HL-60 (cell line): Measurements from ENCODE around the gene NDUFA11.

Experiments used
- DNase-seq, 2 experiments: peaks; one replicate each; pipeline ENCODE4 v3.0.0-alpha.2; 2010 to 2020; ENCODE audit warnings: low read depth in 1 of 2, low spot score in 1 of 2
- H3K27ac ChIP-seq: fragments of 250-450 bp; sonication (Bioruptor Pico); replicated peaks from 2 replicates; pipeline ENCODE4 v1.5.1; 2020; ENCODE audit warnings: mild to moderate bottlenecking, moderate library complexity
- H3K27me3 ChIP-seq: fragments of 250-450 bp; sonication (Bioruptor Pico); 2 replicates; pipeline ENCODE4 v1.5.1; 2021; ENCODE audit warnings: mild to moderate bottlenecking, moderate library complexity; ENCODE audit not compliant: insufficient read depth, poor library complexity, severe bottlenecking
- H3K4me3 ChIP-seq: replicated peaks from 2 replicates; pipeline ENCODE4 v1.5.1; 2011; ENCODE audit warnings: mild to moderate bottlenecking, control low read depth, low read length; ENCODE audit not compliant: insufficient read depth
- GABPA ChIP-seq: IDR thresholded peaks from 2 replicates; pipeline ENCODE4 v1.6.1; 2012; ENCODE audit warnings: low read depth
- POLR2AphosphoS5 ChIP-seq: IDR thresholded peaks from 2 replicates; pipeline ENCODE4 v1.6.1; 2012; ENCODE audit warnings: low read depth
- SPI1 ChIP-seq: IDR thresholded peaks from 2 replicates; pipeline ENCODE4 v1.6.1; 2012; ENCODE audit warnings: low read depth, mild to moderate bottlenecking, borderline replicate concordance
- TF ChIP-seq, protein P1 (sequence below): IDR thresholded peaks from one replicate; pipeline ENCODE4 v1.5.1; 2011; ENCODE audit warnings: low read length, control low read depth, inconsistent platforms; ENCODE audit not compliant: insufficient read depth
- TF ChIP-seq, protein P2 (sequence below): IDR thresholded peaks from 2 replicates; pipeline ENCODE4 v1.6.1; 2012; ENCODE audit warnings: low read depth; ENCODE audit not compliant: insufficient replicate concordance

Gene NDUFA11

DNA sequence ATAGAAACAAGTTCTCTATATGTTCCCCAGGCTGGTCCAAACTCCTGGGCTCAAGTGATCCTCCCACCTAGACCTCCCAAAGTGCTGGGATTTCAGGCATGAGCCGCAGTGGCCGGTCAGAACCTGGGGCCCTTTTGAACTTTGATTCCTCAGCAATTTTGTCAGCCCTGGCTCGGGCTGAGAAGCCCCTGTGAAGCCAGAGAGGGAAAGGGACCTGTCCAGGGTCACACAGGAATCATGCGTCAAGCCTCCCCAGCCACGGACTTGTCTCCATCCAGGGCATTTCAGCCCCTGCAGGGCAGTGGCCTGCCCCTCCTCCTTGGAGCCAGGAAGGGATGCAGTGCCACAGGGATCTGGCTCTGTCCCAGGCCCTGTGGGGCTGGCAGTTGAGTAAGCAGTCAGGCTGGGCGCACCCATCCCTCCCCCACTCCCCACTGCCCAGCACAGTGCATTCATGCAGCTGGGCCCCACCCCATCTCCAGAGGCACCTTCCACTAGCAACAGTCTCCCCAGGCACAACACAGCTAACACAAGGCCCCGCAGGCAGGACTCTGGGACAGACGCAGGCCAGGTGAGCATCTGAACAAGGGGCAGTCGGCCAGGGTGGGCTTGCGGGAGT is 10.3 kb upstream of the NDUFA11 start, which contains the start of gene CAPS:
CAPS (plus strand) TSS at position 516 of the 619 bp plus-strand sequence. CDS start 153 bp downstream, outside the sequence.
- no peaks in the 10 kb centered on the region for H3K27me3 ChIP-seq
- TF ChIP-seq, protein P1, sequence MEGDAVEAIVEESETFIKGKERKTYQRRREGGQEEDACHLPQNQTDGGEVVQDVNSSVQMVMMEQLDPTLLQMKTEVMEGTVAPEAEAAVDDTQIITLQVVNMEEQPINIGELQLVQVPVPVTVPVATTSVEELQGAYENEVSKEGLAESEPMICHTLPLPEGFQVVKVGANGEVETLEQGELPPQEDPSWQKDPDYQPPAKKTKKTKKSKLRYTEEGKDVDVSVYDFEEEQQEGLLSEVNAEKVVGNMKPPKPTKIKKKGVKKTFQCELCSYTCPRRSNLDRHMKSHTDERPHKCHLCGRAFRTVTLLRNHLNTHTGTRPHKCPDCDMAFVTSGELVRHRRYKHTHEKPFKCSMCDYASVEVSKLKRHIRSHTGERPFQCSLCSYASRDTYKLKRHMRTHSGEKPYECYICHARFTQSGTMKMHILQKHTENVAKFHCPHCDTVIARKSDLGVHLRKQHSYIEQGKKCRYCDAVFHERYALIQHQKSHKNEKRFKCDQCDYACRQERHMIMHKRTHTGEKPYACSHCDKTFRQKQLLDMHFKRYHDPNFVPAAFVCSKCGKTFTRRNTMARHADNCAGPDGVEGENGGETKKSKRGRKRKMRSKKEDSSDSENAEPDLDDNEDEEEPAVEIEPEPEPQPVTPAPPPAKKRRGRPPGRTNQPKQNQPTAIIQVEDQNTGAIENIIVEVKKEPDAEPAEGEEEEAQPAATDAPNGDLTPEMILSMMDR, result no peak
- no peak for TF ChIP-seq GABPA
- no peak for TF ChIP-seq SPI1
- TF ChIP-seq, protein P2, sequence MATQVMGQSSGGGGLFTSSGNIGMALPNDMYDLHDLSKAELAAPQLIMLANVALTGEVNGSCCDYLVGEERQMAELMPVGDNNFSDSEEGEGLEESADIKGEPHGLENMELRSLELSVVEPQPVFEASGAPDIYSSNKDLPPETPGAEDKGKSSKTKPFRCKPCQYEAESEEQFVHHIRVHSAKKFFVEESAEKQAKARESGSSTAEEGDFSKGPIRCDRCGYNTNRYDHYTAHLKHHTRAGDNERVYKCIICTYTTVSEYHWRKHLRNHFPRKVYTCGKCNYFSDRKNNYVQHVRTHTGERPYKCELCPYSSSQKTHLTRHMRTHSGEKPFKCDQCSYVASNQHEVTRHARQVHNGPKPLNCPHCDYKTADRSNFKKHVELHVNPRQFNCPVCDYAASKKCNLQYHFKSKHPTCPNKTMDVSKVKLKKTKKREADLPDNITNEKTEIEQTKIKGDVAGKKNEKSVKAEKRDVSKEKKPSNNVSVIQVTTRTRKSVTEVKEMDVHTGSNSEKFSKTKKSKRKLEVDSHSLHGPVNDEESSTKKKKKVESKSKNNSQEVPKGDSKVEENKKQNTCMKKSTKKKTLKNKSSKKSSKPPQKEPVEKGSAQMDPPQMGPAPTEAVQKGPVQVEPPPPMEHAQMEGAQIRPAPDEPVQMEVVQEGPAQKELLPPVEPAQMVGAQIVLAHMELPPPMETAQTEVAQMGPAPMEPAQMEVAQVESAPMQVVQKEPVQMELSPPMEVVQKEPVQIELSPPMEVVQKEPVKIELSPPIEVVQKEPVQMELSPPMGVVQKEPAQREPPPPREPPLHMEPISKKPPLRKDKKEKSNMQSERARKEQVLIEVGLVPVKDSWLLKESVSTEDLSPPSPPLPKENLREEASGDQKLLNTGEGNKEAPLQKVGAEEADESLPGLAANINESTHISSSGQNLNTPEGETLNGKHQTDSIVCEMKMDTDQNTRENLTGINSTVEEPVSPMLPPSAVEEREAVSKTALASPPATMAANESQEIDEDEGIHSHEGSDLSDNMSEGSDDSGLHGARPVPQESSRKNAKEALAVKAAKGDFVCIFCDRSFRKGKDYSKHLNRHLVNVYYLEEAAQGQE, result no peak
- no peak for TF ChIP-seq POLR2AphosphoS5
- no peak within 1 kb of the TSS for H3K4me3 ChIP-seq
- no peak within 1 kb of the TSS for H3K27ac ChIP-seq
- DNase-seq, result no peak

DNA sequence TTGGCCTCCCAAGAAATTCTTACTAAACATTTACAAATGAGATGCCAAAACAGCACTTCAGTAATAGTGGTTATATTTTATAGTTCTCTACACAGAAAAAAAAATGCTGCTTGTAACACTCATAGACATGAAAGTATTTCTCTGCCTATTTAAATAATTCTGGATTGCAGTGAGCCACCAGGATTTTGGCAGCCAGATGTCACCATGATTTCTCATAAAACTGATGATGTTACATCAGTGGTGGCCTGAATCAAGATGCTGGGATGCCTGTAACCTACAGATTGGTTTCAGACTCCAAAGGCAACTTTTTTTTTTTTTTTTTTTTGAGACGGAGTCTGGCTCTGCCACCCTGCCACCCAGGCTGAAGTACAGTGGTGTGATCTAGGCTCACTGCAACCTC is 7.8 kb upstream of the NDUFA11 start:
- Histone ChIP-seq H3K27ac (no peak overlapping the region), H3K4me3 (no peak overlapping the region), H3K27me3 (no peaks in the 10 kb centered on the region)
- no peak for DNase-seq
- TF ChIP-seq GABPA (no peak), POLR2AphosphoS5 (no peak)
- TF ChIP-seq, protein P2, result no peak
- TF ChIP-seq, protein P1, result no peak

DNA sequence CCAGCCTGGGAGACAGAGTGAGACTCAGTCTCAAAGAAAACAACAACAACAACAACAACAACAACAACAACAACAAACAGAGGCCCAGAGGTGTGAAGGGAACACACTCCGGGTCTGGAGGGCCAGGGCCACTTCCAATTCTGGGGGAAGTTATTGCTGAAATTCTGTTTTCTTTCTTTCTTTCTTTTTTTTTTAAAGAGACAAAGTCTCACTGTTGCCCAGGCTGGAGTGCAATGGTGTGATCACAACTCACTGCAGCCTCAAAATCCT is 7.0 kb upstream of the NDUFA11 start:
- no peak for TF ChIP-seq SPI1
- no peak for TF ChIP-seq GABPA
- TF ChIP-seq POLR2AphosphoS5, result no peak
- TF ChIP-seq, protein P1, result no peak
- TF ChIP-seq, protein P2, result no peak
- no peak for DNase-seq
- H3K27ac ChIP-seq, result no peak overlapping the region
- no peak overlapping the region for H3K4me3 ChIP-seq
- no peaks in the 10 kb centered on the region for H3K27me3 ChIP-seq
